ELF-1 (cell line): Measurements from ENCODE around the gene SRC.
"Not testable (repeated sequence)": the region's sequence is repeated elsewhere in the genome, so short reads cannot be mapped to it uniquely, and the experiment has no call there.

Experiments used
- DNase-seq: peaks from one replicate; pipeline ENCODE4 v3.0.0-alpha.2; 2016; ENCODE audit warnings: low read depth, low spot score

SRC gene

DNA sequence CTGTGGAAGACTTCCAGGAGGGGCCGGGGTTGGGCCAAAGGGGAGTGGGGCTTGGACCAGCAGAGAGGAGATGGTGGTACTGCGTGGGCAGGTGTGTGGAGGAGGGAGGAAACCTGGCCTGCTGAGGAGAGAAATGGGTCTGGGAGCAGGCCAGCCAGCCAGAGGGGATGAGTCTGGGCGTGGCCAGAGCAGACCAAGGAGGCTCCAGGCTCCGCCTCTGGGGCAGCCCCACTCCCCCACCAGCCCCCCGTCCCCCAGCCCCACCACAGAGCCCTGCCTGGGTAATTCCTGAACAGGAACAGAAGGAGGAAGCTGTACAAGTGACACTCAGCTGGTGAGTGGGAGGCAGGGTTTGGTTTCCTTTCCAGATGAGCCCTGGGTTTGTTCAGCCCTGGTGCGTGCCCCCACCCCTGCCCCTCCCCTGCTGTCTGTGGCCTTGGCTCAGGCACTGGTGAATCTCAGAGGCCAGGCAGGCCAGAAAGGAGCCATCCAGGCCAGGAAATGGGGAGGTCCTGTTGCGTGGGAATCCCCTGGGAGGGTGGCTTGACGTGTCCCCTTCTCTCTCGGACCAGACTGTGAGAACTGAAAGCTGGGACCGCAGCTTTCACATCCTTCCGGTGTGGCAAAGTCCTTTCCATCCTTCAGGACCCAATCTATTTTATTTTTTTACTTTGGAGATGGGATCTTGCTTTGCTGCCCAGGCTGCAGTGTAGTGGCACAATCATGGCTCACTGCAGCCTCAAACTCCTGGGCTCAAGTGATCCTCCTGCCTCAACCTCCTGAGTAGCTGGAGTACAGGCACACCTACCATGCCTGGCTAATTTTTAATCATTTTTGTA is 9.4 kb upstream of the SRC start:
- DNase-seq = peak; percentile 40

DNA sequence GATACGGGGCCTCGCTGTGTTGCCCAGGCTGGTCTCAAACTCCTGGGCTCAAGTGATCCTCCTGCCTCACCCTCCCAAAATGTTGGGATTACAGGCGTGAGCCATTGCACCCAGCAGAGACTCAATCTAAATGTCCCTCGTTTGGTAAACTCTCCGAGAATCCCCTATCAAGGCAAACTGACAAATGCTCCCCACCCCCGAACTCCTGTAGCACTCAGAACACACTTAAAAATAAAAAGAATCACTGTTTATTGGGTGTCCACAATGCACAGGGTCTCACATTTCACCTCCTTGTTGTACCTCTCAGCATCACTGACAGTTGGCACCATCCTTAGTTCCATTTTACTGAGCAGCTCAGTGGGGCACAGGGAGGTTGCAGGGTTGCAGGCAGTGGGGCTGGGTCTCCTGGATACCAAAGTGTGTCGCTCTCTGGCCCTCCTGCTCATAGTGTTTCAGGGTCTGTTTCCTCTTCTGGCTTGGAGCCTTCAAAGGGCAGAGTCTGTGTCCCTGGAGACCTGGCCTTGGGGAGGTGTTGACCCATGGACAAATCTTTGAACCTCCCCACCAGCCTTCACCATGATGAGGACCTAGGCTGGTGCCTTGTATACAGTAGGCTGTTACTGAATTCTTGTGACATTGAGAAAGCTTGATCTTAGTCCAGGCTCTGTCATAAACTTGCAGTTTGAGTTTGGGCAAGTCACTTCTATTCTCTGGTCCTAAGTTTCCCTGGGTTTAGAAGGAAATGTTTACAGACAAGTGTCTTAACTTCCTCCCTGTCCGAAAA is 8.5 kb upstream of the SRC start:
- DNase-seq = peak; percentile 19

DNA sequence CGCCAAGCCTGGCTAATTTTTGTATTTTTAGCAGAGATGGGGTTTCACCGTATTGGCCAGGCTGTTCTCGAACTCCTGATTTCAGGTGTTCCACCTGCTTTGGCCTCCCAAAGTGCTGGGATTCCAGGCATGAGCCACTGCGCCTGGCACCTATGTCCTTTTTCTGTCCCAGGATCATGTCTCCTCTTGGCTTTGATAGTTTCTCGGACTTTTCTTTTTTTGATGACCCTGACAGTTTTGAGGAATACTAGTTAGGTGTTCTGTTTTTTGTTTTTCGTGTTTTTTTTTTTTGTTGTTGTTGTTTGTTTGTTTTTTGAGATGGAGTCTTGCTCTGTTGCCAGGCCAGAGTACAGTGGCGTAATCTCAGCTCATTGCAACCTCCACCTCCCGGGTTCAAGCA is 7.6 kb upstream of the SRC start:
- DNase-seq = not testable (repeated sequence)

DNA sequence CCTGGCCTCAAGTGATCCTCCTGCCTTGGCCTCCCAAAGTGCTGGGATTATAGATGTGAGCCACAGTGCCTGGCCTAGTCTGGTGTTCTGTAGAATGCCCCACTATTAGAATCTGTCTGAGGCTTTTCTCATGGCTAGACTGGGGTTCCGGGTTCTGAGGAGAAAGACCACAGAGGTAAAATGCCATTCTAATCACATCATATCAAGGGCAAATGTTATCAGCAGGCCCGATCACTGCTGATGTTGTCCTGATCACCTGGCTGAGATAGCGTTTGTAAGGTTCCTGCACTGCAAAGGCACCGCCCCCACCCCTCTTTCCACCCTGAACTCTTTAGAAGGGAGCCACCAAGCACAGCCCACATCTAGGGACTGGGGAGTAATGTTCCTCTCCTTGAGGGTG is 6.7 kb upstream of the SRC start:
- no peak for DNase-seq

DNA sequence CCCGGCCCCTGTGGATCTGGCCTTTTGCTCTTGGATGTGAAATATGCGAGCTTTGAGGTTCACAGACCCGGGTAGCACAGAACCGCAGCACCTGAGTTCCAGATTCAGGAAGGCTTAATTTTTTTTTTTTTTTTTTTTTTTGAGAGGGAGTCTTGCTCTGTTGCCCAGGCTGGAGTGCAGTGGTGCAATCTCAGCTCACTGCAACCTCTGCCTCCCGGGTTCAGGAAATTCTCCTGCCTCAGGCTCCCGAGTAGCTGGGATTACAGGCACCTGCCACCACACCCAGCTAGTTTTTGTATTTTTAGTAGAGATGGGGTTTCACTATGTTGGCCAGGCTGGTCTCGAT is 6.2 kb upstream of the SRC start:
- not testable (repeated sequence) for DNase-seq

DNA sequence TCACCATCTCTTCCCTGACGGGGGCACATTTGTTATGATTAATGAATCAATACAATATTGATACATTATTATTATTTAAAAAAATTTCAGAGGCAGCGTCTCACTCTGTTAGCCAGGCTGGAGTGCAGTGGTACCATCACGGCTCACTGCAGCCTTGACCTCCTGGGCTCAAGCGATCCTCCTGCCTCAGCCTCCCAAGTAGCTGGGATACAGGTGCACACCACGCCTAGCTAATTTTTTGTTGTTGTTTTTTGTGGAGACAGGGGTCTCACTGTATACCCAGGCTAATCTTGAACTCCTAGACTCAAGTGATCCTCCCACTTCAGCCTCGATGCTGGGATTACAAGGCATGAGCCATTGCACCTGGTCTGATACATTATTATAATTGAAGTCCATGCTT is 4.9 kb upstream of the SRC start:
- DNase-seq = no peak

DNA sequence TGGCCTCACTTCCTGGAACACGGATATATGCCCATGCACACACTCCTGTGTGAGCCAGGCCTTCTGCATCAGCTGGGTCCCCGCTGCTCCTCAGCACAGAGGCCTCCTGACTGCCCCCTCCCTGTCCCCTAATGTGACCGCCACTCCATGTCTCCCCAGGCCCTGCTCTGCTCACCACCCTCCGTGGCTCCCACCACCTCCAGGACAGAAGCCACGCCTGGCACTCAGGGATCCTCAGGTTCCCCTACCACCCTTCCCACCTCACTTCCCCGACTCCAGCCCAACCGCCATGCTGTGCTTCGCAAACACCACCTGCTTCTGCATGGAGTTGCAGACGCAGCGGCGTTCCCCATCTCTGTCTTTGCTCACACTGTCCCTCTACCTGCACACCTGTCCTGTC is 4.3 kb upstream of the SRC start:
- no peak for DNase-seq

DNA sequence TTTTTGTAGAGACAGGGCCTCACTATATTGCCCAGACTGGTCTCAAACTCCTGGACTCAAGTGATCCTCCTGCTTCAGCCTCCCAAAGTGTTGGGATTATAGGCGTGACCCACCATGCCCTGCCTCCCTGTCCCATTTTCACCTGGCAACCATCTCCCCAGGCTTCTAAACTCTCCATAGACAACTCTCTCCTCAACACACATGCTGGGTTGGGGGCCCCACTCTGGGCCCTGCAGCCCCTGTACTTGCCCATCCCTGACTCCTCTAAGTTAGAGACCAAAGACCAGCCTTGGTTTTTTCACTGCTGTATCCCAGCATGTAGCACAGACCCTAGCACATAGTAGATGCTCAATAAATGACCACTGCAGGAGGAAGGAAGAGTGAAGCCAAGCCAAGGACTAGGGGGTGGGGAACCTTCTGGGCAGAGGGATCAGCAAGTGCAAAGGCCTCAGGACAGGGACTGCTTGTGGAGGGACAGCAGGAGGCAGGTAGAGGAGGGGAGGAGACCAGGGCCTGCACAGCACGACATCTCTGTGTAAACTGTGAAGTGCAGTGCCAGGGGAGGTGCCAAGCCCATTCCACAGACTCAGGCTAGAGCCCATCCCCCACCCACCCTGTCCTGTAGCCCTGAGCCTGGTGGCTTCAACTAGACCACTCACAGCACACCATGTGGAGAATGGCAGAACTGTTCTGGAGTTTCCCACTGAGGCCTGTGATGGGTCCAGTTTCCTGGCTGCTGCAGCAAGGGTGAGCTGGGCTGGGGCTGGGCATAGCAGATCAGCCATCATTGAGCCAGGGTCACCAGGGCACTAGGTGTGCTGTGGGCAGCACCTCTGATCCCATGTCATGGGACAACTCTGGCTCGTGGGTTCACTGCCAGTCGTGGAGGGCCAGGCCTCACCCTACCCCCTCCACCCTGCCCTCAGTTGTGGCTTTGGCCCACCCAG is 3.4 kb upstream of the SRC start:
- DNase-seq = no peak

DNA sequence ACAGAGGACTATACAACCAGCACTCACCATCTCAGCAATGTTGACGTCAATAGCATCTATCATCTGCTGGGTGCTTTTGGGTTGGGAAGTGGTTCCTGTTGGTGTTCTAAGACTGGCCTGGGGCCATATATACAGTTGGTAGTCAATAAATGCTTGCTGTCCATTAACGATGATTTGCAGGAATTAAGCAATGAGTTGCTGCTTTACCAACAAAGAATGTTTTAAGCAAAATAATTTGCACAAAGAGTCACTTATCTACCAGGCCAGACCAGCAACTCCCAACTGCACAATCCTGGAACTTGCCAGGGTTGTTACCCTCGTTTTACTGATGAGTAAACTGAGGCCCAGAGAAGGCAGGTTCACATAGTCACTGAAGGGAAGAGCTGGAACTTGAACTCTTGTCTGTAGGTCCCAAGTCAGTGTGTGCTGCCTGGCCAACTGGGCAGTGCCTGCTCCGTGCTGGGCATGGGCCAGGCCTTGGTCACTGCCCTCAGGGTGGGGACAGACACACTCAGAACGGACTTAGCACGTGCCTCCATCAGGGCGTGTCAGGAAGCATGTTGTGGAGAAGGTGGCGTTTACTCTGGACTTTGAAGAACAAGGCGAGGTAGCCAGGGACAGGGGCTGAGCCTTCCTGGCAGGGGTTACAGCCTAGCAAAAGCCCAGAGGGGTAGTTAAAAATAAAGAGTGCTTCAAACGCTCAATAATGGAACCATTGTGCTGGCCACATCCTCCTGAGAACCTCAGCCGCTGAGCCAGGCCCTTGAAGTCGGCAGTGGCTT is 2.5 kb upstream of the SRC start:
- DNase-seq = no peak

DNA sequence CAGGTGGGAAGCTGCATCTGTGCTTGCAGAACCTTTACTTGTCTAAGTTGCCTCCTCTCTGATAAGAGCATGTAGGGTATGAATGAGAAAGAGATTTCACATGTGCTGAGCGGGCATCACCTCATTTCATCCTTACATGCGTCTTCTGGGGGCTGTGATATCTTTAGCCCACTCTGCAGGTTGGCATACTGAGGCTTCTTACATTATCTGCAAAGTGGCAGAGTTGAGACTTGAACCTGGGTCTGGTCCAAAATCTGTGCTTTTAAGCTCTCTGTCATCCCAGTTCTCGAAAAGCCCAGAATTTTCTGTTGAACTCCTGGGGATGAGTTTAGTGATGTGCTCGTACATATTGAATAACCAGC is 2.0 kb upstream of the SRC start:
- no peak for DNase-seq

DNA sequence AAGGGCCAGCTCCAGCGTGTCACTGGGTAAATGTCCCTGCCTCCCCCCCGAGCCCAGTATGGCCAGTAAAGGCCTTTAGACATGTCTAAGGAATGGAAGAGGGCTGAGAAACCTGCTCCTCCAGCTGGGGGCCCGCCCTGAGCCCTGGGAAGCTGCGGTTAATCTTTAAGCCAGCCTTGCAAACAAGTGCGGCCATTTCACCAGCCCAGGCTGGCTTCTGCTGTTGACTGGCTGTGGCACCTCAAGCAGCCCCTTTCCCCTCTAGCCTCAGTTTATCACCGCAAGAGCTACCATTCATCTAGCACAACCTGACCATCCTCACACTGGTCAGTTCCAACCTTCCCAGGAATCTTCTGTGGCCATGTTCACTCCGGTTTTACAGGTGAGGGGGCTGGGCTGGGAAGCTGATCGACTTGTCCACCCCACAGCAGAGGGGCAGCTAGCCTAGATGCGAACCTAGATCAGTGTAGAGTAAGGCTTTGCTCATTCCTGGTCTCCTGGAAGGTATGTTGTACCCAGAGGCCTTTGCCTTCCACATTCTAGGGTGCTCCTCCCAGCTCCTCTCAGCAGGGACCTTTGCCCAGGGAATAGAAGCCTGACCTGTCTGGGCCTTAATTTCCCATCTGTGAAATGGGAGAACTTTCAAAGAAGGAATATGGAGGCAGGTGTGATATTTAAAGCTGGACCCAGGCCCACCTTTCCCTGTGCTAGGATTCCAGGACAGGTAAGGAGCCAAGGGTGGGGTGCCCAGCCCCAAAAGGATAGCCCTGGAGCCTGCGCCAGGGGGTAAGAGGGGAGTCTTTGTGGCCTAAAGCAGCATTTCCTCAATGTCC is 1.2 kb upstream of the SRC start:
- peak; percentile 76 for DNase-seq

DNA sequence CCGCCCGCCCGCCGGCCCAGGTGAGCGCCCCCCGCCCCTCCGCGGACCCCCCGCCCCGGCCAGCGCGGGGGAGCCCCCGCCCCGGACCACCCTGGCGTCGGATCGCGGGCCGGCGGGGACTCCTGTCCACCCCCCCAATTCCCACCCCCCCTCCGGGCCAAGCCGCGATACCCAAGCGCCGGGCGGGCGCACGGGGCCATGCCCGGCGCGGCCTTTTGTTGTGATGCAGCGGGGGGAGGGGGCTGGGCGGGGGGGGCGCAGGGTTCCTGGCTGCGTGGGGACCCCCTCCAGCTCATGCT is 245 bp downstream of the SRC start:
- no peak for DNase-seq

DNA sequence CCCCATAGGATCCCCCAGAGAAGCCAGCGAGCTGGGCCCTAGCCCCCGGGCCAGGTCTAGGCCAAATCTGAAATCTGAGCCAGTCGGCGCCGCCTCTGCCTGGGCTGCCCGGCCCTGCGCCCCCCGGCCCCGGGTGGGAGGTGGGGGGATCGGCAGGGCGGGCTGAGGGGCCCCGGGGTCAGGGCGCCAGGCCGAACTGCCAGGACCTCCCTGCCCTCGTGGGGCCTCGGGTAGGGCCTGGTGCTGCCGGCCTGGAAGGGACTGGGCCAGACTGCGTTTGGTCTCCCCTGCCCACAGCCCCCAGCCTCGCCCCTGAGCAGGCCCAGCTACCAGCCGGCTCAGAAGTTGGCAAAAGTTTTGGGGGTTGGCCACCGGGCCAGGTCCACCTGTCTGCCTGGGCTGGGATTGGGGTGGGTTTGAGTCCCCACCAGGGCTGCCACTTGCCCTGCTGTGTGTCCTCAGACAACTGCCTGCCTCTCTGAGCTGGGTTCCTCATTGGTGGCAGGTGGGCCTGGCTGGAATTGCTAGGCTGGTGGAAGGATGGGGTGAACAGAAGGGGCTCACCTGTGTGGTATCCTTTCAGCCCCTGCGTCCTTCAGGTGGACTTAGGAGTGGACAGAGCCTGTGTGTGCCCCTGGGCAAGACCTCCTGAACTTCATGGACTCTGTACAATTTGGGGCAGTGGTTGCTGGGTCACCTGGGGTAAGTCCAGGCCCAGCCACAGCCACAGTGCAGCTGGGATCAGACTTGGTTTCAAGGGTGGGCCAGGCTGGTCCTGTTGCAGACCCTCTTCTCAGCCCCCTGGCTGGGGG is 801 bp downstream of the SRC start:
- no peak for DNase-seq

DNA sequence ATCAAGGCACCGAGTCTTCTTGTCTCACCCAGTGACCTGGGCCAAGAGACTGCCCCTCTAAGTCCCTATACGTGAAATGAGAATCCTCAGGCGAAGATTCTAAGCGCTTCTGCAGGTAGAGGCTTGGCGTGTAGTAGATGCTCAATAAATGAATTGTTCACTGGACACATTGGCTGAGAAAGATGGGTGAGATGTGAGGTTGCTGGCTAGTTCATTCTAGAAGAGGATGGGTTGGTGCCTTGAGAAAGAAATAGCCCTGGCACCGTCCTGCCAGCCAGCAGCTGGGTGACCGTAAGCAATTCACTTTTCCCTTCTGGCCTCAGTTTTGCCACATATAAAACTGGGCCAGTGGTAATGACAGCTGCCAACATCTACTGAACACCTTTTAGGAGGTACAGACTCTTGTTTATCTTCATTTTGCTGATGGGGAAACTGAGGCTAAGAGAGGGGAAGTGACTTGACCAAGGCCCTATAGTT is 1.4 kb downstream of the SRC start:
- DNase-seq = no peak

DNA sequence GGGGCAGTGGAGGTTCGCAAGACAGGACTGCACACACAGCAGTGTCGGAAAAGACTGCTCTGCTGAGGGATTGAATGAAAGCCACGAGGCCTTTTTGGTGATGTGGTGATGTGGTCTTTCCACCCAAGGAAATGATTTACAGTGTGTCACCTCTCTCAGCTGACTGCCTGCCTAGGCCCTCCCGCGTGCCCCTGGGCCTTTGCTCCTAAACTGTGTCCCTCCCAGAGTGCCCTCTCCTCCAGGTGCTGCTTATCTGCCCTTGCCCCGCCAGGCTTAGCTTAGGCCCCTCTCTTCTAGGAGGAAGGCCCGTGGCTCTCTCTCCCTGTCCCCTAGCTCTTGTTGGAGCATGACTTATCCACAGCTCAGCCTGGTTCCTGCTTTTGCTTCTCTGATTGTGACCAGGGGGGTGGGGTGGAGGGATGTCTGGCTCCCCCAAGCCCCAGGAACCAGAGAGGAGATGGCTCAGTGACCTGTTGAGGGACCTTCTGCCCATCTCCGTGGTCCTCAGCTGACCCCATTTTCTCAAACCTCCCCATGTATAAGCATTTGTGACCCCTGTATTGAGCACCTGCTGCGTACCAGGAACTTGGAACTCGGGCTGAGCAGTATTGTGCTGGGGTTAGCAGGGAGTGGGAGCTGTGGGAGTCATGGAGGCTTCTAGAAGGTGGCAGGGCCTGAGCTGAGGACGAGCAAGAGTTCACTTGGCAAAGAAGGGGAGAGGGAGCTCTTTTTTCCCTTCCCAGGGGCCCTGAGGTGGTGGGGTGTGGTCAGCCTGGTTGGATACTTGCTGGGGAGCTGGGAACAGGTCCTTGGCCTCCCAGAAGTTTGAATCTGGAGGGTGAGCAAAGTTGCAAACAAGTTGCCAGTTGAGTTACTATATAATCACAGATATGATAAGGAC is 2.2 kb downstream of the SRC start:
- no peak for DNase-seq

DNA sequence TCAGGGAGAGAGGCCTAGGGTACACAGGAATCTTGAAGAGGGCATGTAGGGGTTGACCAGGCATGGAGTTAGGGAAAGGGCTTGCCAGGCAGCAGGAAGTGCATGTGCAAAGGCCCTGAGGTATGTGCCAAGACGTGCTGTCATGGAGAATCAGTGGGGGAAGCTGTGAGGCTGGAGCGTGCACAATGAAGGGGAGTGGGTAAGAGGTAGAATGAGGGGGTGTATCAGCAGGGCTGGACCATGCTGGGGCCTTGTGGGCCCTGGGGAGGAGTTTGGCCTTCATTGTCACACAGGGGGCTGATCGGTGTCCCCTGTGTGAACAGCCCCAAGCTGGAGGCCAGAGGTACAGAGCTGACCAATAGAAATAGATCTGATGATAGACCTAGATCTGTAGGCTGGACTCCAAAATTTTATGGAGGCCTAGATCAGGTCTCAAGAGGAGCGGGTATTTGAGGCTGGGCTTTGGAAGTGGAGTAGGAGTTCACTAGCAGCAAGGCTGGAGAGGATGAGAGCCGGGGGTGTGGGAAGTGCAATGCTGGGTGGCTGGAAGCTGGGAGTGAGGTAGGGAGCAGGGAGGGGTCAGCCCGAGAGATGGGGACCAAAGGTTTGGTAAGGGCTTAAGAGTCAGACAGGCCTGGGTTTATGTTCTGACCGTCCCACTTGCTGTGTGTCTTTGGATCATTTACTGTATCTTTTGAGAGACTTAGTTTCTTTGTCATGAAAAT is 3.0 kb downstream of the SRC start:
- no peak for DNase-seq

DNA sequence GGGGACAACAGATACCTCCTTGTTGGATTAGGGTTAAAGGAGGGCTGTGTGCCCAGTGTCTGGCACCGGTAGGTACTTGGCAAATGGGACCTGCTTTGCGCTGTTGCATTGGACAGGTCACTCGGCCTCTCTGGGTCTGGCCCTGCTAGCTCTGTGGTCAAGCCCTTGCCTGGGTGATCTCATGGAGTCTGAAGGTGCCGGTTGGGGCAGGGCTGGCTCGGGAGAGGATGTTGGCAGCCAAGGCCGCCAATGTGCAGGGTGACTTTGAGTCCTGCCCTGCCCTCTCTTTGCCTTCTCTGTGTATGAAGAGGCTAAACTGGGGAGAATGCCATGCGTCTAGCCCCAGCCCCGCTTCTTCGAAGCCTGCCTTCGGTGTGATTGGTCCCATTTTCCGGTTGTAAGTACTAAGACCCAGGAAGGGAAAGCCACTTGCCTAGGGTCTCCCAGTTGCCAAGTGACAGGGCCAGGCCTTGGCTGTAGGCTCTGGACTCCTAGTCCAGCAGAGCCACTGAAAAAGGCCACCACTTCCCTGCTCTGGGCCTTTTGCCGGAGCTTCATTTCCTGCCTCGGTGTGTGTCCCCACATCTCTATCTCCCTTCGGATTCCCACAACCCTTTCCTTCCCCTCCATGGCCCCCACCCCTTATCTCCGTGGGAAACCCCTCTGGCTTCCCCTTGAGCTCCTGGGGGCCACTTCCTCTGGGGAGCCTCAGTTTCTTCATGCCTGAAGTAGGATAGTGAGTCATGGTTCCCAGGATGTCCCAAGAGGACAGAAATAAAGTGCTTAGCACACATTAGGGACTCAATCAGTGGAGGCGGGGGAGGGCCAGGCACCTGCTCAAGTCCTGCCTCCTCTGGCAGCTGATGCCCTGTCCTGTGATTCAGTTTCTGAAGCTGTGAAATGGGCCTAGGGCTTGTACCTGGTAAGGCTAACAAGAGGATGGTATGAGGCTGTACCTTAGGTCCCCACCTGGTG is 3.9 kb downstream of the SRC start:
- DNase-seq = no peak
